Loucy (cell line): ENCODE measurements around the gene ROS1.

Experiments
- CTCF ChIP-seq: fragments of 200-600 bp; sonication (generic); conservative IDR thresholded peaks from 2 replicates; pipeline ENCODE4 v1.5.1; 2014; ENCODE audit warnings: mild to moderate bottlenecking, antibody characterized with exemption, low read length
- EZH2phosphoT487 ChIP-seq: fragments of 200-600 bp; IDR thresholded peaks from 2 replicates; pipeline ENCODE4 v1.6.1; 2018; ENCODE audit warnings: antibody characterized with exemption, mild to moderate bottlenecking, moderate library complexity, borderline replicate concordance

- no peak for TF ChIP-seq CTCF
- no peak for TF ChIP-seq EZH2phosphoT487
Measured at GRCh38 chr6:117303323-117303722, 122.4 kb downstream of the ROS1 start.
